ENCODE data around the gene PRMT5.

Gene PRMT5

DNA sequence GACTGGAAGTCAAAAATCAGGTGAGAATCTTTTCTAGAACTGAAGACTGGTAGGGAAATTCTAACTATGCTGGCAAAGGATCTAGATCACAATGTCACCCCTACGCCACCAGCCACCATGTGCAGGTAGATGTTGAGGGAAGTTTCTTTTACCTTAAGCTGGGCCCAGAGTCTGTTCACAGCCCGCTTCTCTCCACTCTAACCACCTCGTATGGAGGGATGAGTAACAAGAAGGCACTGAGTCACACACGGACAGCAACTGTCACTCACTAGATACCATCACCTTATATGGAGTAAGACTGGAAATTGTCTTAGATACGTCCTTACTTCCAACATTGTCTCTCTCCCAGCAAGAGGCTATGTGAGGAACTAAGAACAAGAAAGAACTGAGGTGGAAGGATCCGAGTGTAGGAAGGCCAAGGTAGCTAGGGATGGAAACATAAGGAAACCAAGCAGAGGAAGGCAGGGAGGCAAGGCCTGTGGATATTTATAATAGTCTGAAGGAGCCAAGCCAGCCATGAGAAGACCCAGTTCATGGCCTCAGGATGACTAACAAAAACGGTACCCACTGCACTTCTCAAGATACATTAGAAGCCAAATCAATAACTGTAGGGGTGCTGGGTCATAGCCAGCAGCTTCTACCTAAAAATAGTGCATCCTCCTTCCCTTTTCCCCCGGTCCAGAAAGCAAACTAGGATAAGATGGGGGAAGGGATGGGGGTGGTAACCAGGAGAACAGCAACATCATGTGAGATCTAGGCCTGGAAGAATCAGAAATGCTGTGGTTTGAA is 30.7 kb downstream of the PRMT5 start:
- Histone ChIP-seq H3K36me3 (peaks cover 82% of the 10 kb centered on the region), H3K9me3 (no peaks in the 10 kb centered on the region), H3K27me3 (no peaks in the 10 kb centered on the region), H3K27ac (peak overlapping the region; percentile 3), H3K4me1 (ENCODE audit: control insufficient read depth in 1 of 2, insufficient read depth in 1 of 2, low read depth in 1 of 2, low read length in 1 of 2) (peaks cover 6 to 7% of the 10 kb centered on the region in 2 experiments), H3K4me3 (ENCODE audit: low read depth in 1 of 2, low read length in 1 of 2) (no peak overlapping the region)
- no peak for TF ChIP-seq CTCF (IDR thresholded peaks at IDR 0.05)

GRCh38 chr14:22897357-22897756 is 31.8 kb downstream of the PRMT5 start:
- Histone ChIP-seq H3K27ac (no peak overlapping the region), H3K9me3 (no peaks in the 10 kb centered on the region), H3K27me3 (no peaks in the 10 kb centered on the region), H3K36me3 (peaks cover 81% of the 10 kb centered on the region), H3K4me3 (ENCODE audit: low read depth in 1 of 2, low read length in 1 of 2) (no peak overlapping the region), H3K4me1 (ENCODE audit: control insufficient read depth in 1 of 2, insufficient read depth in 1 of 2, low read depth in 1 of 2, low read length in 1 of 2) (peaks cover 6 to 7% of the 10 kb centered on the region in 2 experiments)
- TF ChIP-seq CTCF (IDR thresholded peaks at IDR 0.05): no peak

- Histone ChIP-seq H3K27me3 (no peaks in the 10 kb centered on the region), H3K36me3 (peaks cover 75% of the 10 kb centered on the region), H3K4me1 (ENCODE audit: control insufficient read depth in 1 of 2, insufficient read depth in 1 of 2, low read depth in 1 of 2, low read length in 1 of 2) (peaks cover 6 to 7% of the 10 kb centered on the region in 2 experiments), H3K9me3 (no peaks in the 10 kb centered on the region), H3K4me3 (ENCODE audit: low read depth in 1 of 2, low read length in 1 of 2) (no peak overlapping the region), H3K27ac (no peak overlapping the region)
- TF ChIP-seq CTCF (IDR thresholded peaks at IDR 0.05): no peak
Measured at GRCh38 chr14:22896760-22897159, 32.4 kb downstream of the PRMT5 start.

DNA sequence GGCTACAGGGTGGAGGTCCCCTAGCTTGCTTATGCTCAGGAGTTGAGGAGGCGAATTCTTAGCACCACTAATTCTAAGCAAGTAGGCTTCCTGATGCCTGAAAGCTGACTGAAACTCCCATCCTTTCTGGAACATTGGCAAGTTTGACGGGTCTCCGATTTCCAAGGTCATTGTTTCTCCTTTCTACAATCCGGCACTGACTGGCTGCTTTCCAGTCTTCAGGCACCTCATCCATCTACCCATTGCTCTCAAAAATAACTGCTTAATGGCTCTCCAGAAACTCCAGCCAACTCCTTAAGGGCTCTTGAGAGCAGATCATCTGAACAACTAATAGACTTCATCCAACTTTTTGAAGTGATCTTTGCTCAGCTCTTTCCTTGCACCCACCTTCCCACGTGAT is 32.8 kb downstream of the PRMT5 start:
- Histone ChIP-seq H3K27me3 (no peaks in the 10 kb centered on the region), H3K4me3 (ENCODE audit: low read depth in 1 of 2, low read length in 1 of 2) (no peak overlapping the region), H3K9me3 (no peaks in the 10 kb centered on the region), H3K27ac (no peak overlapping the region), H3K4me1 (ENCODE audit: control insufficient read depth in 1 of 2, insufficient read depth in 1 of 2, low read depth in 1 of 2, low read length in 1 of 2) (peaks cover 6 to 7% of the 10 kb centered on the region in 2 experiments), H3K36me3 (peaks cover 71% of the 10 kb centered on the region)
- no peak for TF ChIP-seq CTCF (IDR thresholded peaks at IDR 0.05)

DNA sequence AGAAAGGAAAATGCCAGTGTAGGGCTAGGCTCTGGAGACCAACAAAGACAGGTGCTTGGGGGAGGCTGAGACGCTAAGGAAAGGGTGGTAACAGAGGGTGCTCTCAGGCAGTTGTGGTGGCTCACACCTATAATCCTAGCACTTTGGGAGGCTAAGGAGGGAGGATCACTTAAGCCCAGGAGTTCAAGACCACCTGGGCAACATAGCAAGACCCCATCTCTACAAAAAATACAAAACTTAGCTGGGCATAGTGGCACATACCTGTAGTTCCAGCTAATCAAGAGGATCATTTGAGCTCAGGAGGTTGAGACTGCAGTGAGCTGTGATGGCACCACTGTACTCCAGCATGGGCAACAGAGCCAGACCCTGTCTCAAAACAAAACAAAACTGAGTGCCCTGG is 33.8 kb downstream of the PRMT5 start:
- H3K27ac ChIP-seq: no peak overlapping the region
- TF ChIP-seq CTCF (IDR thresholded peaks at IDR 0.05): no peak

More for the DNA sequence above, 33.8 kb downstream of the PRMT5 start:
- Histone ChIP-seq H3K4me1 (ENCODE audit: control insufficient read depth in 1 of 2, insufficient read depth in 1 of 2, low read depth in 1 of 2, low read length in 1 of 2) (peaks cover 6 to 7% of the 10 kb centered on the region in 2 experiments), H3K36me3 (peaks cover 61% of the 10 kb centered on the region), H3K27me3 (no peaks in the 10 kb centered on the region), H3K9me3 (no peaks in the 10 kb centered on the region), H3K4me3 (ENCODE audit: low read depth in 1 of 2, low read length in 1 of 2) (no peak overlapping the region)
